Rectal smooth muscle tissue (tissue), 1 donor: ENCODE data around the gene TRIM37.

Experiments used
- H3K27ac ChIP-seq: one replicate; pipeline ENCODE4 v1.7.0; 2013; ENCODE audit warnings: low read depth, low read length, inconsistent platforms
- H3K27me3 ChIP-seq: one replicate; pipeline ENCODE4 v1.7.0; 2013; ENCODE audit warnings: low read length; ENCODE audit not compliant: control insufficient read depth, insufficient read depth
- H3K36me3 ChIP-seq: one replicate; pipeline ENCODE4 v1.7.0; 2013; ENCODE audit warnings: low read length; ENCODE audit not compliant: control insufficient read depth, insufficient read depth
- H3K4me1 ChIP-seq: one replicate; pipeline ENCODE4 v1.7.0; 2013; ENCODE audit warnings: low read length; ENCODE audit not compliant: control insufficient read depth, insufficient read depth
- H3K4me3 ChIP-seq: one replicate; pipeline ENCODE4 v1.7.0; 2013; ENCODE audit warnings: low read length
- H3K9ac ChIP-seq: one replicate; pipeline ENCODE4 v1.7.0; 2013; ENCODE audit warnings: low read length

TRIM37 gene

GRCh38 chr17:58997756-58998553 is 108.7 kb downstream of the TRIM37 start:
- Histone ChIP-seq H3K36me3 (no peaks in the 10 kb centered on the region), H3K4me1 (no peaks in the 10 kb centered on the region), H3K27me3 (no peaks in the 10 kb centered on the region), H3K27ac (no peak overlapping the region), H3K9ac (no peak overlapping the region), H3K4me3 (no peak overlapping the region)

GRCh38 chr17:58996968-58997367 is 109.7 kb downstream of the TRIM37 start:
- H3K27ac ChIP-seq = no peak overlapping the region
- no peaks in the 10 kb centered on the region for H3K36me3 ChIP-seq
- H3K4me3 ChIP-seq = no peak overlapping the region
- no peaks in the 10 kb centered on the region for H3K4me1 ChIP-seq
- no peaks in the 10 kb centered on the region for H3K27me3 ChIP-seq
- no peak overlapping the region for H3K9ac ChIP-seq

GRCh38 chr17:58995247-58995940 is 111.3 kb downstream of the TRIM37 start:
- H3K4me3 ChIP-seq = no peak overlapping the region
- no peaks in the 10 kb centered on the region for H3K4me1 ChIP-seq
- no peak overlapping the region for H3K27ac ChIP-seq
- H3K27me3 ChIP-seq = no peaks in the 10 kb centered on the region
- H3K9ac ChIP-seq = no peak overlapping the region
- no peaks in the 10 kb centered on the region for H3K36me3 ChIP-seq

GRCh38 chr17:58993311-58993710 is 113.4 kb downstream of the TRIM37 start:
- H3K27me3 ChIP-seq = no peaks in the 10 kb centered on the region
- no peak overlapping the region for H3K27ac ChIP-seq
- H3K4me3 ChIP-seq = no peak overlapping the region
- no peaks in the 10 kb centered on the region for H3K4me1 ChIP-seq
- H3K36me3 ChIP-seq = no peaks in the 10 kb centered on the region
- H3K9ac ChIP-seq = no peak overlapping the region

GRCh38 chr17:58991718-58992331 is 114.9 kb downstream of the TRIM37 start:
- no peaks in the 10 kb centered on the region for H3K36me3 ChIP-seq
- no peaks in the 10 kb centered on the region for H3K27me3 ChIP-seq
- no peaks in the 10 kb centered on the region for H3K4me1 ChIP-seq
- H3K27ac ChIP-seq = no peak overlapping the region
- H3K9ac ChIP-seq = no peak overlapping the region
- no peak overlapping the region for H3K4me3 ChIP-seq

GRCh38 chr17:58989629-58990028 is 117.1 kb downstream of the TRIM37 start:
- Histone ChIP-seq H3K9ac (no peak overlapping the region), H3K4me3 (no peak overlapping the region), H3K27me3 (no peaks in the 10 kb centered on the region), H3K4me1 (no peaks in the 10 kb centered on the region), H3K36me3 (no peaks in the 10 kb centered on the region), H3K27ac (no peak overlapping the region)

GRCh38 chr17:58985971-58986370 is 120.7 kb downstream of the TRIM37 start:
- Histone ChIP-seq H3K27me3 (no peaks in the 10 kb centered on the region), H3K4me3 (no peak overlapping the region), H3K36me3 (no peaks in the 10 kb centered on the region), H3K27ac (no peak overlapping the region), H3K9ac (no peak overlapping the region), H3K4me1 (no peaks in the 10 kb centered on the region)

GRCh38 chr17:58985367-58985766 is 121.3 kb downstream of the TRIM37 start:
- no peak overlapping the region for H3K4me3 ChIP-seq
- no peak overlapping the region for H3K9ac ChIP-seq
- no peak overlapping the region for H3K27ac ChIP-seq
- H3K27me3 ChIP-seq = no peaks in the 10 kb centered on the region
- no peaks in the 10 kb centered on the region for H3K4me1 ChIP-seq
- H3K36me3 ChIP-seq = no peaks in the 10 kb centered on the region

GRCh38 chr17:58982626-58983025 is 124.1 kb downstream of the TRIM37 start:
- Histone ChIP-seq H3K4me1 (no peaks in the 10 kb centered on the region), H3K36me3 (no peaks in the 10 kb centered on the region), H3K4me3 (no peak overlapping the region), H3K9ac (no peak overlapping the region), H3K27ac (no peak overlapping the region), H3K27me3 (no peaks in the 10 kb centered on the region)

- H3K36me3 ChIP-seq = no peaks in the 10 kb centered on the region
- H3K27ac ChIP-seq = no peak overlapping the region
- no peaks in the 10 kb centered on the region for H3K27me3 ChIP-seq
- H3K4me1 ChIP-seq = no peaks in the 10 kb centered on the region
- no peak overlapping the region for H3K9ac ChIP-seq
- no peak overlapping the region for H3K4me3 ChIP-seq
Measured at GRCh38 chr17:58980706-58981481, 125.8 kb downstream of the TRIM37 start.

- Histone ChIP-seq H3K27ac (no peak overlapping the region), H3K9ac (no peak overlapping the region), H3K27me3 (no peaks in the 10 kb centered on the region), H3K4me3 (no peak overlapping the region), H3K4me1 (no peaks in the 10 kb centered on the region), H3K36me3 (no peaks in the 10 kb centered on the region)
Measured at GRCh38 chr17:58976541-58976940, 130.1 kb downstream of the TRIM37 start.

GRCh38 chr17:58974354-58974753 is 132.3 kb downstream of the TRIM37 start:
- no peaks in the 10 kb centered on the region for H3K4me1 ChIP-seq
- no peaks in the 10 kb centered on the region for H3K36me3 ChIP-seq

More at GRCh38 chr17:58974354-58974753, 132.3 kb downstream of the TRIM37 start:
- H3K27me3 ChIP-seq = no peaks in the 10 kb centered on the region
- H3K27ac ChIP-seq = no peak overlapping the region
- H3K4me3 ChIP-seq = no peak overlapping the region
- no peak overlapping the region for H3K9ac ChIP-seq
